Ishikawa (cell line): Measurements from ENCODE around the gene DENND1A.

ENCODE experiments used
- CEBPB ChIP-seq: IDR thresholded peaks from 2 replicates; pipeline ENCODE4 v1.6.1; 2012
- CREB1 ChIP-seq: IDR thresholded peaks from 2 replicates; pipeline ENCODE4 v1.6.1; 2012; ENCODE audit warnings: low read depth
- EP300 ChIP-seq: IDR thresholded peaks from 2 replicates; pipeline ENCODE4 v1.6.1; 2012; ENCODE audit warnings: borderline replicate concordance
- NFIC ChIP-seq: IDR thresholded peaks from 2 replicates; pipeline ENCODE4 v1.6.1; 2012
- YY1 ChIP-seq: IDR thresholded peaks from 2 replicates; pipeline ENCODE4 v1.6.1; 2012; ENCODE audit warnings: low read depth
- ZBTB7A ChIP-seq: IDR thresholded peaks from 2 replicates; pipeline ENCODE4 v1.6.1; 2012; ENCODE audit warnings: low read depth
- TF ChIP-seq, protein P1 (sequence below): IDR thresholded peaks from 2 replicates; pipeline ENCODE4 v1.6.1; 2012; ENCODE audit warnings: low read depth, mild to moderate bottlenecking

DNA sequence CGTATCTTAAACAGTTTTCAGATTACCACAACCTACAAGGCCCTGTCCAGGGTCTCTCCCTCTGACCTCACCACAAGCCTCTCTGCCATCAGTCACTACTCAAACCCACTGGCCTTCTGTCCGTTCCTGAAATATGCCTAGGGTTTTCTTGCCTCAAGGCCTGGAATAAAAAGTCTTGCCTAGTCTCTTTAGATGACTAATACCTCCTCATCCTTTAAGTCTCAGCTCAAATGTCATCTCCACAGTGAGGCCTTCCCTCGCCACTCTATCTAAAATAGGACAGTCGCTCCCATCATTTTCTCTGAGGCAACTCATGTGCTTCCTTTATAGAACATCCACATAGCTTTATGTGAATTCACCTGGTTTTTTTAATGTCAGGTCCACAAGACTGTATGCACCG is 5.2 kb downstream of the DENND1A start:
- TF ChIP-seq, protein P1, sequence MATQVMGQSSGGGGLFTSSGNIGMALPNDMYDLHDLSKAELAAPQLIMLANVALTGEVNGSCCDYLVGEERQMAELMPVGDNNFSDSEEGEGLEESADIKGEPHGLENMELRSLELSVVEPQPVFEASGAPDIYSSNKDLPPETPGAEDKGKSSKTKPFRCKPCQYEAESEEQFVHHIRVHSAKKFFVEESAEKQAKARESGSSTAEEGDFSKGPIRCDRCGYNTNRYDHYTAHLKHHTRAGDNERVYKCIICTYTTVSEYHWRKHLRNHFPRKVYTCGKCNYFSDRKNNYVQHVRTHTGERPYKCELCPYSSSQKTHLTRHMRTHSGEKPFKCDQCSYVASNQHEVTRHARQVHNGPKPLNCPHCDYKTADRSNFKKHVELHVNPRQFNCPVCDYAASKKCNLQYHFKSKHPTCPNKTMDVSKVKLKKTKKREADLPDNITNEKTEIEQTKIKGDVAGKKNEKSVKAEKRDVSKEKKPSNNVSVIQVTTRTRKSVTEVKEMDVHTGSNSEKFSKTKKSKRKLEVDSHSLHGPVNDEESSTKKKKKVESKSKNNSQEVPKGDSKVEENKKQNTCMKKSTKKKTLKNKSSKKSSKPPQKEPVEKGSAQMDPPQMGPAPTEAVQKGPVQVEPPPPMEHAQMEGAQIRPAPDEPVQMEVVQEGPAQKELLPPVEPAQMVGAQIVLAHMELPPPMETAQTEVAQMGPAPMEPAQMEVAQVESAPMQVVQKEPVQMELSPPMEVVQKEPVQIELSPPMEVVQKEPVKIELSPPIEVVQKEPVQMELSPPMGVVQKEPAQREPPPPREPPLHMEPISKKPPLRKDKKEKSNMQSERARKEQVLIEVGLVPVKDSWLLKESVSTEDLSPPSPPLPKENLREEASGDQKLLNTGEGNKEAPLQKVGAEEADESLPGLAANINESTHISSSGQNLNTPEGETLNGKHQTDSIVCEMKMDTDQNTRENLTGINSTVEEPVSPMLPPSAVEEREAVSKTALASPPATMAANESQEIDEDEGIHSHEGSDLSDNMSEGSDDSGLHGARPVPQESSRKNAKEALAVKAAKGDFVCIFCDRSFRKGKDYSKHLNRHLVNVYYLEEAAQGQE, result no peak
- TF ChIP-seq ZBTB7A (no peak), EP300 (no peak), YY1 (no peak), CEBPB (no peak), NFIC (no peak), CREB1 (no peak)
